IMR-90 (cell line): ENCODE data around the gene KLHL36. TPM values are rescaled to one million over a fixed set of nuclear protein-coding genes. Genes with fewer than 3 reads are reported as not detected.

ENCODE experiments used
- ATAC-seq: fragments of 200-7000 bp; cut with Tn5 transposase; 2 replicates; pipeline ENCODE4 v1.9.1; 2020; ENCODE audit warnings: low read depth, mild to moderate bottlenecking, moderate library complexity
- BruUV-seq: library from RNA; stranded (reverse); fragments of 400-500 nt; replicated peaks from 2 replicates; lab custom pipeline; 2021; lab: Mats Ljungman, UMichigan
- CTCF ChIA-PET: fragments of 300-600 bp; formaldehyde crosslinking; extraction: SDS; loops from one replicate; lab custom pipeline; 2021; ENCODE audit warnings: antibody characterized with exemption; lab: Yijun Ruan, JAX
- POLR2A ChIA-PET: fragments of 300-600 bp; sonication (Branson Sonifier 250); formaldehyde crosslinking; loops from one replicate; lab custom pipeline; 2022; ENCODE audit warnings: antibody characterized with exemption; ENCODE audit not compliant: unreplicated experiment; lab: Charles Lee
- DNase-seq: peaks from one replicate; pipeline ENCODE4 v3.0.0; 2013
- H2AFZ ChIP-seq: replicated peaks from 2 replicates; pipeline ENCODE3; 2013; ENCODE audit warnings: low read length, mild to moderate bottlenecking; ENCODE audit not compliant: poor library complexity
- H2AK5ac ChIP-seq: 2 replicates; pipeline ENCODE4 v1.6.1; 2013; ENCODE audit warnings: low read depth, low read length, inconsistent platforms
- H2AK9ac ChIP-seq: replicated peaks from 2 replicates; pipeline ENCODE3; 2013; ENCODE audit warnings: mild to moderate bottlenecking, low read depth, low read length, moderate library complexity; ENCODE audit not compliant: poor library complexity
- H2BK120ac ChIP-seq: 2 replicates; pipeline ENCODE4 v1.6.1; 2013; ENCODE audit warnings: low read depth, low read length, inconsistent platforms
- H2BK15ac ChIP-seq: 3 replicates; pipeline ENCODE4 v1.6.1; 2013; ENCODE audit warnings: low read depth, low read length, inconsistent platforms
- H2BK20ac ChIP-seq: 2 replicates; pipeline ENCODE4 v1.6.1; 2013; ENCODE audit warnings: low read depth, mild to moderate bottlenecking, inconsistent platforms, low read length, moderate library complexity
- H2BK5ac ChIP-seq: 2 replicates; pipeline ENCODE4 v1.6.1; 2013; ENCODE audit warnings: mild to moderate bottlenecking, low read depth, low read length, inconsistent platforms; ENCODE audit not compliant: poor library complexity, severe bottlenecking
- H3K14ac ChIP-seq: replicated peaks from 2 replicates; pipeline ENCODE4 v1.6.1; 2013; ENCODE audit warnings: low read depth, low read length, inconsistent platforms
- H3K18ac ChIP-seq: 2 replicates; pipeline ENCODE4 v1.6.1; 2013; ENCODE audit warnings: low read depth, low read length, control low read depth
- H3K23ac ChIP-seq: 2 replicates; pipeline ENCODE4 v1.6.1; 2013; ENCODE audit warnings: low read depth, low read length, inconsistent platforms
- H3K27ac ChIP-seq: 2 replicates; pipeline ENCODE4 v1.5.1; 2013; ENCODE audit warnings: mild to moderate bottlenecking, control low read depth, low read length; ENCODE audit not compliant: insufficient read depth
- H3K27me3 ChIP-seq: 2 replicates; pipeline ENCODE4 v1.6.1; 2013; ENCODE audit warnings: low read length; ENCODE audit not compliant: control insufficient read depth, insufficient read depth
- H3K36me3 ChIP-seq: 2 replicates; pipeline ENCODE4 v1.6.1; 2013; ENCODE audit warnings: low read length, mixed read lengths; ENCODE audit not compliant: control insufficient read depth, insufficient read depth
- H3K4ac ChIP-seq: 2 replicates; pipeline ENCODE4 v1.6.1; 2013; ENCODE audit warnings: low read depth, low read length, inconsistent platforms
- H3K4me1 ChIP-seq: 2 replicates; pipeline ENCODE4 v1.6.1; 2013; ENCODE audit warnings: low read length, mixed read lengths; ENCODE audit not compliant: control insufficient read depth, insufficient read depth
- H3K4me2 ChIP-seq: 2 replicates; pipeline ENCODE4 v1.6.1; 2013; ENCODE audit warnings: low read depth, mild to moderate bottlenecking, control low read depth, low read length, moderate library complexity
- H3K4me3 ChIP-seq: 2 replicates; pipeline ENCODE4 v1.5.1; 2013; ENCODE audit warnings: low read depth, mild to moderate bottlenecking, control low read depth, low read length, moderate library complexity; ENCODE audit not compliant: insufficient read depth
- H3K56ac ChIP-seq: 2 replicates; pipeline ENCODE4 v1.6.1; 2013; ENCODE audit warnings: low read length, inconsistent platforms; ENCODE audit not compliant: insufficient read depth; ENCODE audit errors: extremely low read depth
- H3K79me1 ChIP-seq, 2 experiments: 2 replicates each; pipeline ENCODE4 v1.6.1; 2013; ENCODE audit warnings: low read length in 2 of 2, inconsistent platforms in 1 of 2, low read depth in 1 of 2
- H3K9ac ChIP-seq: 2 replicates; pipeline ENCODE4 v1.6.1; 2013; ENCODE audit warnings: low read depth, low read length, control low read depth
- H3K9me1 ChIP-seq: 2 replicates; pipeline ENCODE4 v1.6.1; 2013; ENCODE audit warnings: low read length, inconsistent platforms; ENCODE audit not compliant: insufficient read depth
- H3K9me3 ChIP-seq: 2 replicates; pipeline ENCODE4 v1.6.1; 2013; ENCODE audit warnings: low read length; ENCODE audit not compliant: control insufficient read depth, insufficient read depth
- H4K20me1 ChIP-seq: 2 replicates; pipeline ENCODE4 v1.6.1; 2013; ENCODE audit warnings: low read length, inconsistent platforms; ENCODE audit not compliant: insufficient read depth
- H4K5ac ChIP-seq: 2 replicates; pipeline ENCODE4 v1.6.1; 2013; ENCODE audit warnings: mild to moderate bottlenecking, low read depth, low read length, control low read depth
- H4K8ac ChIP-seq, 2 experiments: 2 replicates each; pipeline ENCODE4 v1.6.1; 2013; ENCODE audit warnings: low read depth in 2 of 2, low read length in 2 of 2, control low read depth in 1 of 2, inconsistent platforms in 1 of 2
- H4K91ac ChIP-seq: 2 replicates; pipeline ENCODE4 v1.6.1; 2013; ENCODE audit warnings: low read depth, low read length, inconsistent platforms; ENCODE audit not compliant: insufficient read depth
- BHLHE40 ChIP-seq: fragments of 150-350 bp; IDR thresholded peaks from 2 replicates; pipeline ENCODE4 v1.6.1; 2016; ENCODE audit warnings: mild to moderate bottlenecking, low read depth, low read length
- CEBPB ChIP-seq: IDR thresholded peaks from 2 replicates; pipeline ENCODE4 v1.6.1; 2012; ENCODE audit warnings: low read depth, low read length, improper control_type of control experiment
- CHD1 ChIP-seq: IDR thresholded peaks from 2 replicates; pipeline ENCODE4 v1.6.1; 2012; ENCODE audit warnings: low read depth, low read length, improper control_type of control experiment
- ELK1 ChIP-seq: fragments of 150-350 bp; IDR thresholded peaks from 2 replicates; pipeline ENCODE4 v1.6.1; 2016; ENCODE audit warnings: low read depth, mild to moderate bottlenecking, low read length, moderate library complexity, borderline replicate concordance
- FOS ChIP-seq: fragments of 150-350 bp; IDR thresholded peaks from 2 replicates; pipeline ENCODE4 v1.6.1; 2016; ENCODE audit warnings: low read depth, low read length
- MAFK ChIP-seq: IDR thresholded peaks from 2 replicates; pipeline ENCODE4 v1.6.1; 2012; ENCODE audit warnings: low read depth, low read length, improper control_type of control experiment
- MAZ ChIP-seq: IDR thresholded peaks from 2 replicates; pipeline ENCODE4 v1.6.1; 2012; ENCODE audit warnings: low read depth, mild to moderate bottlenecking, low read length, improper control_type of control experiment, moderate library complexity, borderline replicate concordance
- MXI1 ChIP-seq: IDR thresholded peaks from 2 replicates; pipeline ENCODE4 v1.6.1; 2012; ENCODE audit warnings: low read depth, mild to moderate bottlenecking, low read length, moderate library complexity, borderline replicate concordance
- NFE2L2 ChIP-seq: fragments of 150-350 bp; IDR thresholded peaks from 2 replicates; pipeline ENCODE4 v1.6.1; 2016; ENCODE audit warnings: low read depth, mild to moderate bottlenecking, low read length
- RCOR1 ChIP-seq: IDR thresholded peaks from 2 replicates; pipeline ENCODE4 v1.6.1; 2012; ENCODE audit warnings: mild to moderate bottlenecking, low read length, improper control_type of control experiment; ENCODE audit not compliant: insufficient replicate concordance
- RFX5 ChIP-seq: IDR thresholded peaks from 2 replicates; pipeline ENCODE4 v1.8.0; 2012; ENCODE audit warnings: low read depth, mild to moderate bottlenecking, low read length, moderate library complexity
- SMC3 ChIP-seq: fragments of 150-350 bp; IDR thresholded peaks from 2 replicates; pipeline ENCODE4 v1.6.1; 2016; ENCODE audit warnings: low read depth, mild to moderate bottlenecking, antibody characterized with exemption, low read length, moderate library complexity
- USF2 ChIP-seq: fragments of 150-350 bp; IDR thresholded peaks from 2 replicates; pipeline ENCODE4 v1.6.1; 2017; ENCODE audit warnings: mild to moderate bottlenecking, antibody characterized with exemption, low read length, low read depth
- WGBS, 2 experiments: methylation state at CpG; one replicate each; pipeline versions ENCODE4 v1.1.5 to v1.1.7; 2013; ENCODE audit warnings: missing lambda C conversion rate in 2 of 2; ENCODE audit not compliant: insufficient read length in 1 of 2; ENCODE audit errors: extremely low coverage in 2 of 2; 5-methylcytosine and 5-hydroxymethylcytosine counted together
- dilution Hi-C: fragments of 300-500 bp; cut with HindIII; formaldehyde crosslinking; loops from one replicate; pipeline ENCODE4 v1.14.3; 2018; ENCODE audit warnings: low sequenced_read_pairs; ENCODE audit not compliant: unreplicated experiment
- in situ Hi-C: fragments of 300-500 bp; cut with MboI; formaldehyde crosslinking; loops from 3 replicates; pipeline ENCODE4 v1.14.3; 2019; ENCODE audit warnings: low sequenced_read_pairs, inconsistent platforms, mixed read lengths
- intact Hi-C: fragments of 100-400 bp; cut with micrococcal nuclease; formaldehyde crosslinking; loops from 2 replicates; pipeline ENCODE4 v1.10.0; 2022
- polyA plus RNA-seq, 3 experiments: library from polyadenylated mRNA; depleted of rRNA; stranded (reverse); fragments of >200 nt; gene quantifications; 2 replicates each; pipeline ENCODE4 v1.2.3, GENCODE V29; 2012; ENCODE audit warnings: low replicate concordance in 1 of 3
- total RNA-seq: library from RNA; depleted of rRNA; stranded (reverse); fragments of >200 nt; gene quantifications from 2 replicates; pipeline ENCODE4 v1.2.3, GENCODE V29; 2012

KLHL36 gene
- total and polyA plus RNA-seq, 2 of the 4 experiments (the other 2 are of a cell fraction), result 45.9 to 46.3 TPM

- no peak for TF ChIP-seq ELK1
Measured at GRCh38 chr16:84686707-84687298, 38.5 kb downstream of the KLHL36 start (continued).

GRCh38 chr16:84687715-84688114, 39.4 kb downstream of the KLHL36 start:
- peak overlapping the region; percentile 83; the same call in 1 of the 2 replicates for H3K4ac ChIP-seq
- 0 out of 2 replicates have a peak overlapping the region, but pooled peaks have one; percentile 7 for H3K56ac ChIP-seq
- H3K9me3 ChIP-seq, result no peaks in the 10 kb centered on the region
- peaks cover 4 to 9% of the 10 kb centered on the region in 2 experiments; a peak in 1 of 4 replicates for H3K79me1 ChIP-seq
- peak overlapping the region; percentile 13 to 82; a peak in 3 of 4 replicates for H4K8ac ChIP-seq
- peak overlapping the region; percentile 39 for H3K14ac ChIP-seq
- H3K9ac ChIP-seq, result no peak overlapping the region
- no TSS peak for BruUV-seq
- no peaks in the 10 kb centered on the region for H3K27me3 ChIP-seq
- no CpG with 5 or more reads among the region's 6 CpGs for WGBS, 2 experiments
- H3K4me2 ChIP-seq, result peak overlapping the region; percentile 45; the same call in 1 of the 2 replicates
- peak overlapping the region; percentile 85 for H2AK5ac ChIP-seq
- no peak overlapping the region for H3K4me3 ChIP-seq
- peak overlapping the region; percentile 93; the same call in 1 of the 2 replicates for H2BK20ac ChIP-seq
- CTCF ChIA-PET, result interaction anchor here (0.7 to 1.4 kb wide), 4 partner anchors 13 to 38 kb away, joined by 4 to 10 read pairs (median 5); no protein-coding TSS in a partner anchor
- H4K91ac ChIP-seq, result peak overlapping the region; percentile 68
- POLR2A ChIA-PET, result interaction anchor here (0.6 kb wide), 1 partner anchor 10 kb away, joined by 3 read pairs; no protein-coding TSS in a partner anchor
- no peaks in the 10 kb centered on the region for H4K20me1 ChIP-seq
- ATAC-seq (peak; percentile 57), DNase-seq (peak; percentile 96)
- dilution Hi-C loops, result no loop called here
- peak overlapping the region; percentile 65; the same call in 1 of the 2 replicates for H3K18ac ChIP-seq
- peak overlapping the region; percentile 24; the same call in 1 of the 2 replicates for H3K27ac ChIP-seq
- peak overlapping the region; percentile 91 for H2BK120ac ChIP-seq
- H2BK5ac ChIP-seq, result peak overlapping the region; percentile 87
- peak overlapping the region; percentile 68; the same call in 1 of the 2 replicates for H3K23ac ChIP-seq
- peak overlapping the region; percentile 5 for H2AFZ ChIP-seq
- H3K4me1 ChIP-seq, result peaks cover 9% of the 10 kb centered on the region
- H3K36me3 ChIP-seq, result no peaks in the 10 kb centered on the region
- H2AK9ac ChIP-seq, result peak overlapping the region; percentile 90
- intact Hi-C loops, result no loop called here
- H2BK15ac ChIP-seq, result peak overlapping the region; percentile 88; the same call in 1 of the 3 replicates
- peak overlapping the region; percentile 40; the same call in 1 of the 2 replicates for H4K5ac ChIP-seq
- in situ Hi-C loops, result no loop called here
- H3K9me1 ChIP-seq, result peaks cover 14% of the 10 kb centered on the region
- TF ChIP-seq RFX5 (no peak), MXI1 (0 out of 2 replicates have a peak, but pooled peaks have one; percentile 21), CEBPB (peak; percentile 77), MAFK (0 out of 2 replicates have a peak, but pooled peaks have one; percentile 3), USF2 (peak; percentile 80), SMC3 (no peak), FOS (0 out of 2 replicates have a peak, but pooled peaks have one; percentile 21), CHD1 (no peak), BHLHE40 (peak; percentile 50; the same call in 1 of the 2 replicates), RCOR1 (no peak), NFE2L2 (no peak), MAZ (no peak)
